AG04449 (cell line): ENCODE results near the gene HS3ST6.

Experiments
- CTCF ChIA-PET: fragments of 350-600 bp; formaldehyde crosslinking; extraction: SDS; loops from one replicate; lab custom pipeline; 2021; ENCODE audit warnings: antibody characterized with exemption; lab: Yijun Ruan, JAX
- POLR2A ChIA-PET: fragments of 400-600, 350-600 bp; formaldehyde crosslinking; extraction: SDS; loops from one replicate; lab custom pipeline; 2020; ENCODE audit warnings: antibody characterized with exemption, inconsistent platforms; lab: Yijun Ruan, JAX
- DNase-seq: peaks from one replicate; pipeline ENCODE4 v3.0.0-alpha.2; 2010; ENCODE audit warnings: low read depth, low spot score
- H3K4me3 ChIP-seq: 2 replicates; pipeline ENCODE4 v1.5.1; 2011; ENCODE audit warnings: low read depth, mild to moderate bottlenecking, control low read depth, low read length
- CTCF ChIP-seq: IDR thresholded peaks from one replicate; pipeline ENCODE4 v1.5.1; 2011; ENCODE audit warnings: mild to moderate bottlenecking, moderate library complexity, low read length, control low read depth, inconsistent platforms; ENCODE audit not compliant: insufficient read depth; ENCODE audit errors: missing control alignments

The HS3ST6 gene

GRCh38 chr16:1953734-1954133 lies 35.5 kb upstream of the HS3ST6 start:
- POLR2A ChIA-PET: interaction anchor here (5.1 kb wide), 1 partner anchor 11 kb away, joined by 20 read pairs; the partner anchor contains the start of gene RPS2
- CTCF ChIA-PET: interaction anchor here (1.8 kb wide), 1 partner anchor 11 kb away, joined by 5 read pairs; the partner anchor contains the start of gene MSRB1
- TF ChIP-seq CTCF: no peak
- DNase-seq: no peak
- no peak overlapping the region for H3K4me3 ChIP-seq

GRCh38 chr16:1950559-1950958 lies 32.3 kb upstream of the HS3ST6 start:
- no peak for DNase-seq
- H3K4me3 ChIP-seq: no peak overlapping the region
- ChIA-PET POLR2A (interaction anchor here (1.2 to 5.1 kb wide), 3 partner anchors 10 to 205 kb away, joined by 3 to 20 read pairs (median 4); partner anchors contain the start of genes RPS2 and TRAF7), CTCF (interaction anchor here (1.6 kb wide), 1 partner anchor 22 kb away, joined by 5 read pairs; no protein-coding TSS in a partner anchor)
- no peak for TF ChIP-seq CTCF

- CTCF ChIA-PET: interaction anchor here (1.6 kb wide), 1 partner anchor 21 kb away, joined by 5 read pairs; no protein-coding TSS in a partner anchor
- no peak for TF ChIP-seq CTCF
These were observed 31.8 kb upstream of the HS3ST6 start for GRCh38 chr16:1950047-1950446.

GRCh38 chr16:1949507-1949906 lies 31.3 kb upstream of the HS3ST6 start:
- H3K4me3 ChIP-seq: no peak overlapping the region
- TF ChIP-seq CTCF: no peak
- CTCF ChIA-PET: interaction anchor here (1.6 kb wide), 1 partner anchor 21 kb away, joined by 5 read pairs; no protein-coding TSS in a partner anchor
- POLR2A ChIA-PET: no interaction called here
- no peak for DNase-seq

More at GRCh38 chr16:1950047-1950446, 31.8 kb upstream of the HS3ST6 start:
- H3K4me3 ChIP-seq: no peak overlapping the region
- POLR2A ChIA-PET: interaction anchor here (1.3 kb wide), 1 partner anchor 205 kb away, joined by 4 read pairs; the partner anchor contains the start of gene TRAF7
- no peak for DNase-seq

GRCh38 chr16:1947369-1947670 lies 29.1 kb upstream of the HS3ST6 start:
- CTCF ChIA-PET: no interaction called here
- POLR2A ChIA-PET: interaction anchor here (4.7 kb wide), 1 partner anchor 17 kb away, joined by 45 read pairs; the partner anchor contains the start of gene RPS2
- no peak for TF ChIP-seq CTCF
- H3K4me3 ChIP-seq: no peak overlapping the region
- no peak for DNase-seq

GRCh38 chr16:1946495-1947368 lies 28.5 kb upstream of the HS3ST6 start:
- POLR2A ChIA-PET: interaction anchor here (4.7 kb wide), 1 partner anchor 18 kb away, joined by 45 read pairs; the partner anchor contains the start of gene RPS2
- CTCF ChIA-PET: interaction anchor here (1.4 to 2.3 kb wide), 2 partner anchors 17 to 18 kb away, joined by 3 to 14 read pairs; partner anchors contain the start of gene RPS2
- TF ChIP-seq CTCF: no peak
- no peak for DNase-seq
- H3K4me3 ChIP-seq: no peak overlapping the region
